ENCODE measurements around the gene SEC11A. TPM values are rescaled to one million over a fixed set of nuclear protein-coding genes. Genes with fewer than 3 reads are reported as not detected.
"Not testable (repeated sequence)": the region's sequence is repeated elsewhere in the genome, so short reads cannot be mapped to it uniquely, and the experiment has no call there.

SEC11A gene
- polyA plus RNA-seq, 1 experiment, result 324 TPM

GRCh38 chr15:84737005-84737404 is 21.1 kb upstream of the SEC11A start:
- TF ChIP-seq CTCF (IDR thresholded peaks at IDR 0.05; ENCODE audit: low read depth, low read length), result no peak
- no peak overlapping the region for H3K27ac ChIP-seq (ENCODE audit: low read depth, low read length)
- ChIA-PET POLR2A (no interaction called here), CTCF (no interaction called here)
- DNase-seq (ENCODE audit: low read depth, low spot score), result no peak
- H3K4me3 ChIP-seq (ENCODE audit: low read depth, low read length), result no peak overlapping the region
- no peaks in the 10 kb centered on the region for H3K9me3 ChIP-seq (ENCODE audit: control insufficient read depth, insufficient read depth, low read length)
- no peaks in the 10 kb centered on the region for H3K27me3 ChIP-seq (ENCODE audit: control insufficient read depth, insufficient read depth, low read length)

GRCh38 chr15:84736375-84736774 is 20.4 kb upstream of the SEC11A start:
- ChIA-PET POLR2A (no interaction called here), CTCF (no interaction called here)
- Histone ChIP-seq H3K27me3 (ENCODE audit: control insufficient read depth, insufficient read depth, low read length) (no peaks in the 10 kb centered on the region), H3K9me3 (ENCODE audit: control insufficient read depth, insufficient read depth, low read length) (no peaks in the 10 kb centered on the region), H3K27ac (ENCODE audit: low read depth, low read length) (no peak overlapping the region), H3K4me3 (ENCODE audit: low read depth, low read length) (no peak overlapping the region)
- no peak for DNase-seq (ENCODE audit: low read depth, low spot score)
- no peak for TF ChIP-seq CTCF (IDR thresholded peaks at IDR 0.05; ENCODE audit: low read depth, low read length)

- CTCF ChIA-PET, result not testable (repeated sequence)
- POLR2A ChIA-PET, result interaction anchor here (1.6 kb wide), 1 partner anchor 19 kb away, joined by 8 read pairs; no protein-coding TSS in a partner anchor
Measured at GRCh38 chr15:84735480-84736061, 19.6 kb upstream of the SEC11A start.

GRCh38 chr15:84734794-84735479 is 19.0 kb upstream of the SEC11A start:
- ChIA-PET POLR2A (interaction anchor here (1.6 kb wide), 1 partner anchor 18 kb away, joined by 8 read pairs; no protein-coding TSS in a partner anchor), CTCF (no interaction called here)
- TF ChIP-seq CTCF (IDR thresholded peaks at IDR 0.05; ENCODE audit: low read depth, low read length), result no peak

More at GRCh38 chr15:84735480-84736061, 19.6 kb upstream of the SEC11A start:
- H3K4me3 ChIP-seq (ENCODE audit: low read depth, low read length); H3K27me3 ChIP-seq (ENCODE audit: control insufficient read depth, insufficient read depth, low read length); H3K27ac ChIP-seq (ENCODE audit: low read depth, low read length); DNase-seq (ENCODE audit: low read depth, low spot score); H3K9me3 ChIP-seq (ENCODE audit: control insufficient read depth, insufficient read depth, low read length): not testable (repeated sequence)

GRCh38 chr15:84731774-84732173 is 15.8 kb upstream of the SEC11A start:
- CTCF ChIA-PET, result no interaction called here
- POLR2A ChIA-PET, result interaction anchor here (0.7 to 0.9 kb wide), 3 partner anchors 16 to 20 kb away, joined by 3 to 4 read pairs (median 4); partner anchors contain the start of gene SEC11A
- Histone ChIP-seq H3K27ac (ENCODE audit: low read depth, low read length) (no peak overlapping the region), H3K27me3 (ENCODE audit: control insufficient read depth, insufficient read depth, low read length) (no peaks in the 10 kb centered on the region), H3K4me3 (ENCODE audit: low read depth, low read length) (no peak overlapping the region), H3K9me3 (ENCODE audit: control insufficient read depth, insufficient read depth, low read length) (no peaks in the 10 kb centered on the region)
- no peak for DNase-seq (ENCODE audit: low read depth, low spot score)
- TF ChIP-seq CTCF (IDR thresholded peaks at IDR 0.05; ENCODE audit: low read depth, low read length), result no peak

More at GRCh38 chr15:84734794-84735479, 19.0 kb upstream of the SEC11A start:
- DNase-seq (ENCODE audit: low read depth, low spot score), result no peak
- Histone ChIP-seq H3K9me3 (ENCODE audit: control insufficient read depth, insufficient read depth, low read length) (no peaks in the 10 kb centered on the region), H3K27me3 (ENCODE audit: control insufficient read depth, insufficient read depth, low read length) (no peaks in the 10 kb centered on the region), H3K4me3 (ENCODE audit: low read depth, low read length) (no peak overlapping the region), H3K27ac (ENCODE audit: low read depth, low read length) (no peak overlapping the region)
